ENCODE results near the gene LMCD1.

LMCD1 gene

GRCh38 chr3:8505621-8506020, 4.0 kb downstream of the LMCD1 start:
- no peak for DNase-seq (ENCODE audit: low read depth)

DNA sequence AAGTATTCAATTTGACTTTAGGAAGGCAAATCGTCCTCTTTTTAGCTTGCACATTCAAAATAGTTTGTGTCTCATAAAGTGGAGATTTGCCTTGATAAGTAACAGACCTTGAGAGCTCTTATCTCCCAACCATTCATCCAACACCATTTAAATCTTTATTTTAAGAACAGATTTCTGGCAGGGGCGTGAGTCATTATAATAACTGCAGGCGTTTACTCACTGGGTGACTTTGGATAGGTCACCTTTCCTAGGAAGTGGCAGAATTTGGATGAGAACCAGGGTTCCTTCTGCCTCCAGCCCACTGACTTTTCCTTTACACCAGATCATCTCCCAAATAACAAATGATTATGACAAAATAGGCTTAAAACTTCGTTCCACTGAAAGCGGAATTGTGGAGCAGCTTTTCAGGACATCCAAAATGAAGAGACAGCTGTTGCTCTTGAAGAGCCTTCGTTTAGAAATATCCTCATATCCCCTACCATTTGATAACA, 5.0 kb downstream of the LMCD1 start:
- DNase-seq (ENCODE audit: low read depth), result no peak

DNA sequence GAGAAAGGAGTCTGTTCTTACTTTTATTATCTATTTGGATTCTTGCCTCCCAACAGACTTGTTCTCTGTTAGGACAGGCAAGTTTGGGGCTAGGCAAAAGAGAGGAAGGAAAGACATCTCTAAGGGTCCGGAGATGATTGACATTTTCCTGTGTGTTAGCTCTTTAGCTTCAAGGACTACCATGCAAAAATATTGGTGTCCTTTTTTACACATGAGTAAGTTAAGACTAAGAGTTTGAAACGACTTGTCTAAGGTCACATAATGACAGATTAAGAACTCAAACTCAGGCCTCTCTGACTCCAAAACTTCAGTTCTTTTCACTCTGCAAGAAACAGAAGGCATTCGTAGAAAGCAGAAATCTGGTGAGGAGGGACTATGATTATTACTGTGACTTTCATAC, 5.9 kb downstream of the LMCD1 start:
- no peak for DNase-seq (ENCODE audit: low read depth)

DNA sequence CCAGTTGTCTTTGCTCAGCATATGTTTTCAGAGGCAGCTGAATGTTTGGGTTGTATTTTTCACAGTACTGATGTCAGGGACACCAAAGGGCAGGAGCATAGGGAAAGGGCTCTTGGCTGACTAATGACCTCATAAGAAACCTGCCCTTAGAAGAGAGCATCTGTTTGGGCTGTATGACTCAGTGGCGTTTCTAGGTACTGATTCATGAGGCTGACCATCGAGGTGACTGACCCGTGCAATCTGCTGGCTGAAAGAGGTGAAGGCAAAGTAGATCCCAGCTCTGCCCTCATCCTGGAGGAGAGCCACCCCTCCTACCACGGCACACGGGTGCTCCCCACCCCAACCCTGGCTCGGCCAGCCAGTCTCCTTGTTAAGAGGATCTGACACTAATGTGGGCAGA, 8.3 kb downstream of the LMCD1 start:
- peak; percentile 77 for DNase-seq (ENCODE audit: low read depth)

GRCh38 chr3:8512234-8512633, 10.6 kb downstream of the LMCD1 start:
- no peak for DNase-seq (ENCODE audit: low read depth)

- no peak for DNase-seq (ENCODE audit: low read depth)
These were observed 14.5 kb downstream of the LMCD1 start for GRCh38 chr3:8516047-8516661.

DNA sequence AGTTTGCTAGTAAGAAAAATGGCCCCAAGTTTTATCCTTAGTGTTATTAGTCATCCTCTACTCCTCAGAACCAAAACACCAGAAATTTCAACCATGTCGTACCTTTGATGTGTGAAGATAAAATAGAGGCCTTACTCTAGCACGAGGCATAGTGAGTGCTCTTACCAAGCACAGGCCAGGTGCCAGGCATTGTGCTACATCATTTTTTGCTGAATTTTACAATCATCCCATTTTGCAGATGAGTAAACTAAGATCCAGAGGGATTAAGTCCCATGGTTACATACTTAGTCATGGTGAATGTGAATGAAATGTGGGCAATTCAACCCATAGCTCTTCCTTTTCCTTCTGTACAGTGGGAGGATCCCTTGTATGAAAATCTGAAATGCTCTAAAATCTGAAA, 15.2 kb downstream of the LMCD1 start:
- DNase-seq (ENCODE audit: low read depth), result no peak

GRCh38 chr3:8517487-8517886, 15.9 kb downstream of the LMCD1 start:
- DNase-seq (ENCODE audit: low read depth), result no peak

DNA sequence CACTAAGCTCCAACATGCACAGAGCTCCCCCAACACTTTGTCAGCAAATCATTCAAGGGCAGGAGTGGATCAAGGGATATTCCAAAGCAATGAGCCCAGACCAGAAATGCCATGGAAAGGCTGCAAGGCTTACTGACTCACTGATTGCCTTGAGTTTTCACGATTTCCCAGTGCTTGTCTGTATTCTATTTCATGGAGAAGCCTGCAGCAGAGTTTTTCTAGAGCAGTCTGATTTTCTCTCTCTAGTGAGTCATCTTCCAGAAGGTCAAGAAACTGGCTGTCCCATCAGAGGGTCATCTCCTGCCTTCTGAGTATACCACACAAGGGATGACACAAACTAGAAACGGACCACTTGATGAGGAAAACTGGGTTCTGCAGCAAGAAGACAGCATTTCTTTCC, 16.5 kb downstream of the LMCD1 start:
- no peak for DNase-seq (ENCODE audit: low read depth)

- DNase-seq (ENCODE audit: low read depth), result no peak
These were observed 17.5 kb downstream of the LMCD1 start for GRCh38 chr3:8519156-8519555.

- no peak for DNase-seq (ENCODE audit: low read depth)
These were observed 18.3 kb downstream of the LMCD1 start for GRCh38 chr3:8519774-8520448.

- no peak for DNase-seq (ENCODE audit: low read depth)
These were observed 19.3 kb downstream of the LMCD1 start for GRCh38 chr3:8520816-8521403.

DNA sequence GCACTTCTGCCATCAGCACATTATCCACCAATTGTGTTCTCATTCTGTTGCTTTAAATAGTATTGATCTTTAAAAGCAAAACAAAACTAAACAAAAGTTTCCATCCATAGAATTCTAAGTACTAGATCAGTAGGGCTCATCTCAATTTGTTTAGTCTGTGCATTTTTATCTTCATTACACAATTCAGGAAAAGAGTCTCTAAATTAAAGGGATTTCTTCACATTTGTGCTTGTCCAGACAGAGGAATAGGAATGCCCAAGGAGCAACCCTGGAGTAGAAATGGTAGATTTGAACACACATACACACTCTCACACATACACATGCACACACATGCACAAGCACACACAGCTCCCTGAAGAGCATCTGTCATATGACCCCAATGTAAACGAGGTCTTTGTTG, 21.4 kb downstream of the LMCD1 start:
- DNase-seq (ENCODE audit: low read depth), result no peak

DNA sequence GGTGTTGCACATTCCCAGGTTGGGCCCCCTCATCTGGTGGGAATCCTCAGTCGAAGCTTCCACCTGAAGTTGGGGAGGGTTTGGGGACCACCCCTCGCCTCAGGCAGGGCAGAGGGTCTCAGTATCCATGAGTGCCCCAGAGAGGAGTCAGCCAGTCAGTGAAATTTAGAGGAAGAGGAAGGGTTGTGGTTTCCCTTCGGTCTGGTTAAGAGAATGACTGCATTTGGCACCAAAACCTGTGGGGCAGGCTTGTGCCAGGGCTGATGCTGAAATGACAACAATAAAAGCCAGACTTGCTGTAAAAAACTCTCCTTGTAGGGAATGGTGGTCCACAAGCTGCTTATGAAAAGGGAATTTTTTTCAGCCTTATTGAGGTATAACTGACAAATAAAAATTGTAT, 22.6 kb downstream of the LMCD1 start:
- DNase-seq (ENCODE audit: low read depth), result no peak

- DNase-seq (ENCODE audit: low read depth), result no peak
These were observed 23.2 kb downstream of the LMCD1 start for GRCh38 chr3:8524656-8525399.

DNA sequence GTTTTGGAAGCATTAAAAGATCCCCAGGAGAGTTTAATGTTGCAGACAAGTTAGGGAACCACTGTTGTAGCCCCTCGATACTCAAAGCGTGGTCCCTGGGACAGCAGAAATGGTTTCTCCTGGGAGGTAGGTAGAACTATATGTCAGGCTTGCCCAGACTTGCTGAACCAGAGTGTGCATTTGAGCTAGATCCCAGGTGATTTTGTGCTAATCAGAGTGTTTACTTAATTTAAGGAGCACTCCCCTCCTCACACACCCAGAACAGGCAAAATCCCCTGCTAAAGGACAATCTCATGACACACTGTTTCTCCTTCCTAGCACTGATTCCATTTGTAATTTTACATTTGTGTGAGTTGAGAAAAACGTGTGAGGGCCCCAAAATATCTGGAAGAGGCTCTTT, 24.3 kb downstream of the LMCD1 start:
- DNase-seq (ENCODE audit: low read depth), result no peak

DNA sequence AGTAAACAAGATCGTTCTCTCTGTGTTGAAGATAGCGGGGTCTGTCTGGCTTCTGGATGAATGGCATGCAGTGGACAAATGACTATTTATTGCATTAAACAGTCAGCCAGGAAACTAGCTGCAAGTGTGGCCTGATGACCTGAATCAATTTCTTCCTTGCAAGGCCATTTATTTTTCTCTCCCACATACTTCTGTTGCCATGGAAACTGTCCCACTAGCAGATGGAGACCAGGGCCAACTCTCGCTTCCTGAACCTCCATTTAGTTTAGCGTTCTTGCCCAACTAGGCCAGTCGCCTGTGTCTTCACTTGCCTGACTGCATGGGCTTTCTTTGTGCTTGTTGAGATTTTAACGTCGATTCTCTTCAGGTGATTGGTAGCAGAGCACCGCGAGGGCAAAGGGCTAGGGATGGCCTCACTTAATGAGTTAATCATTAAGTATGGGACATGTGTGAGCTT, 27.6 kb downstream of the LMCD1 start:
- peak; percentile 58 for DNase-seq (ENCODE audit: low read depth)

DNA sequence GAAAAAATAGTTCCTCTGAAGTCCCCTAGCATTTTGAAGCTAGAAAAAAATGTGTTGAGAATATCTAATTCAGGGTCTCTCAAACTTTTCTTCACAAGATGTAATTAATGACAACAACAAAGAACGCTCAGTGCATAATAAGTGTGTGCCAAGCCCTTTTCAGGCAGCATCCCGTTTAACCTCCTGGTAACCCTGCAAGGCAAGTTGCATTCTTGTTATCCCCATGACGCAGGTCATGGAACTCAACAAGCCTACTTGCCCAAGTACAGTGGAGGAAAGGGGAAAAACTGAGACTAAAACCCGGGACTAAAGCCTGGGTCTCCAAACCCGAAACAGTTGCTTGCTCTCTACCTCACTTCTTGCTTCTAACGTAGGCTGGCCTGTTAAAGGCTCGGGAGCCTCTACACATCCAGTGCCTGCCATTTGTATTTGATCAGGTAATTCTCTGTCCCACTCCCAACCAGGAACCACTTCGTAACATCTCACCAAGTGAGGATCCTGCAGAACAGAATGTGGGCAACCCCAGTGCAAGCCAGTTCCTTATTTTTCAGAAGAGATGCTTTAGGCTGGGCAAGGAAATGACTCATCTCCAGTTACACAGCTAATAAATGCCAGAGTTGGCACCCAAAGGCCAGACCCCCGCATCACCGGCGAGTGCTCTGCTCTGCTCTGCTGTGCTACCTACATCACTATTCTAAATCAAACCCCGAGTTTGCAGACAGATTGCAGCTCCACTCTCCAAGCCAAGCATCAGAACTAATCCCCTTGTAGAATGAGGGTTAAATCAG, 28.3 kb downstream of the LMCD1 start:
- DNase-seq (ENCODE audit: low read depth), result no peak

DNA sequence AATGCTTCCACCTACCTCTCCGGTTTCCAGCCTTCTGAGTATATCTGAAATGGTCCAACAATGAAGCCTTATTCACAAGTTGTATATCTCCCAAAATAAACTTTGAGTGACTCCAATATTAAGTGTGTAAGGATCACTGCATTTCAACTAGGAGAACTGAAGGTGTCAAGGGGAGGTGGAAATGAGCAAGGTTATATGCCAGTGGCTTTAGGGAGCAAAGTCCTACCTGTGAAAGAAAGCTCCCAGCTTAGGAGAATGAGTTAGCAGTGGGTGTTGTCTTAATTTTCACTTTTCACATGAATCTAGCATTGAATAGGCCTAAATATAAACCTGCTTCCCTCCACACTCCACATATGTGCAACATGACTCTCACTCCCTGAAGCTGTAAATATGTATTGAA, 29.0 kb downstream of the LMCD1 start:
- no peak for DNase-seq (ENCODE audit: low read depth)

GRCh38 chr3:8532251-8532871, 30.7 kb downstream of the LMCD1 start:
- peak; percentile 95 for DNase-seq (ENCODE audit: low read depth)

Measured in GM04503 (cell line).